ENCODE measurements around the gene SH3PXD2A. TPM values are rescaled to one million over a fixed set of nuclear protein-coding genes. Genes with fewer than 3 reads are reported as not detected.

The SH3PXD2A gene
- total RNA-seq, 2 experiments from 2014 or later = 16.5 to 17.9 TPM

DNA sequence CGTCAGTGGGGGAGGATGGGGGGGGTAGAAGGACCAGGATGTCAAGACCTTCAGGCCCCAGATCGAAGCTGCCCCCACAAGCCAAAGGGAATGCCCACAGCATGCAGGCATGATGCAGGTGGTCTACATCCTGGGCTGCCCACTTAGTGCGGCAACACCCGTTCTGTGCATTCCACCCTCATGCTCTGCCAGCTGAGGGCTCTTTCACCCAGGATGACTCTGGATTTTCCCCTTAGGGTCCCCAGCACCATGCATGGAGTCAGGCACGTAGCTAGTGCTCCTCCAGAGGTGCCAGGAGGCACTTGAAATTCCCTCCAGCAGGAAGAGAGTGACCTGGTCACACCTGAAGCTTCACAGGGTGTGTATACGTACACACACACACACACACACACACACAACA is 66.2 kb downstream of the SH3PXD2A start:
- no peaks in the 10 kb centered on the region for H3K36me3 Mint-ChIP-seq (ENCODE audit: low read depth)
- peaks cover 16% of the 10 kb centered on the region for H3K4me1 Mint-ChIP-seq
- no peaks in the 10 kb centered on the region for H3K9me3 Mint-ChIP-seq
- H3K27ac Mint-ChIP-seq = no peak overlapping the region
- H3K4me3 Mint-ChIP-seq = no peak overlapping the region
- DNase-seq = no peak
- ChIA-PET POLR2A (interaction anchor here (1.0 to 2.0 kb wide), 5 partner anchors 8 to 58 kb away, joined by 4 to 6 read pairs (median 4); no protein-coding TSS in a partner anchor), CTCF (interaction anchor here (0.6 to 2.0 kb wide), 9 partner anchors 8 to 200 kb away, joined by 3 to 19 read pairs (median 3); no protein-coding TSS in a partner anchor)
- H3K27me3 Mint-ChIP-seq = peaks cover 6% of the 10 kb centered on the region

DNA sequence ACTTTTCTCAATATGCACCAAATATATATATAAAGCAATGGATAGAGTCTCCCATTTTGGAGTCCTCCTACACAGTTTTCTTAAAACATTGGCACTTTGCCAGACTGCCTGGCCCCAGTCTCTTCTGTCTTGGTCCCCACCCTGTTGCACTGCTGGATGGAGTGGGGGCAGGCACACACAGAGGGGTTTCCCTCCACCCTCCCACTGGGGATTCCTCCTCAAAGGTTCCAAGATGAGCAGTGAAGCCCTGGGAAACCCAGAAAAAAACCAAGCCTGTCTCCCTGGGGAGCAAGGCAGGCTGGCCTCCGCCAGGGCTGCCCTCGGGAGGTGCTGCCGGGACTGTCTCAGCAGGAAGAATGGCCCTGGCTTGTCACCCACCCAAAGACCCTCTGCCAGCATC is 68.0 kb downstream of the SH3PXD2A start:
- POLR2A ChIA-PET = no interaction called here
- H3K27me3 Mint-ChIP-seq = peaks cover 10% of the 10 kb centered on the region

DNA sequence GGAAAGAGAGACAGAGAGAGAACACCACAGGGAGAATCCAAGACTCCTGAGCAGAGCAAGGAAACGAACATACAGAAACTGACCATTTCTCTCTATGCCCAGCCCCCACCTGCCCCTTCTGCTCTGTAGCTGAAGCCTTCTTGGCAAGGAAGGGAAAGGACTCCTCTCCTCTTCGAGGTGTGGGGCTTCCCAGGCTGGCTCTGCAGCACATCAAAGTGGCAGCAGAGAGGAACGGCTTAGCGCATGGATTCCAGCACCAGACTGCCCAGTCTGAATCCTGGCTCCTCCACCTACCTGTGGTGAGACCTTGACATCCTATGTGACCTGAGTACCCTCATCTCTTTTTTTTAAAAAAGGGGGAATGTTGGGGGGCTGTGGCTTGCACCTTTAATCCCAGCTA is 69.4 kb downstream of the SH3PXD2A start:
- Mint-ChIP-seq H3K4me3 (no peak overlapping the region), H3K4me1 (peaks cover 26% of the 10 kb centered on the region), H3K27ac (no peak overlapping the region), H3K27me3 (peaks cover 10% of the 10 kb centered on the region), H3K9me3 (no peaks in the 10 kb centered on the region), H3K36me3 (ENCODE audit: low read depth) (no peaks in the 10 kb centered on the region)
- POLR2A ChIA-PET = no interaction called here
- DNase-seq = no peak
- CTCF ChIA-PET = no interaction called here

More for the DNA sequence above, 68.0 kb downstream of the SH3PXD2A start:
- H3K4me1 Mint-ChIP-seq = peaks cover 16% of the 10 kb centered on the region
- CTCF ChIA-PET = interaction anchor here (1.6 kb wide), 1 partner anchor 13 kb away, joined by 3 read pairs; no protein-coding TSS in a partner anchor
- H3K9me3 Mint-ChIP-seq = no peaks in the 10 kb centered on the region
- no peaks in the 10 kb centered on the region for H3K36me3 Mint-ChIP-seq (ENCODE audit: low read depth)
- DNase-seq = no peak
- H3K4me3 Mint-ChIP-seq = no peak overlapping the region
- H3K27ac Mint-ChIP-seq = no peak overlapping the region

DNA sequence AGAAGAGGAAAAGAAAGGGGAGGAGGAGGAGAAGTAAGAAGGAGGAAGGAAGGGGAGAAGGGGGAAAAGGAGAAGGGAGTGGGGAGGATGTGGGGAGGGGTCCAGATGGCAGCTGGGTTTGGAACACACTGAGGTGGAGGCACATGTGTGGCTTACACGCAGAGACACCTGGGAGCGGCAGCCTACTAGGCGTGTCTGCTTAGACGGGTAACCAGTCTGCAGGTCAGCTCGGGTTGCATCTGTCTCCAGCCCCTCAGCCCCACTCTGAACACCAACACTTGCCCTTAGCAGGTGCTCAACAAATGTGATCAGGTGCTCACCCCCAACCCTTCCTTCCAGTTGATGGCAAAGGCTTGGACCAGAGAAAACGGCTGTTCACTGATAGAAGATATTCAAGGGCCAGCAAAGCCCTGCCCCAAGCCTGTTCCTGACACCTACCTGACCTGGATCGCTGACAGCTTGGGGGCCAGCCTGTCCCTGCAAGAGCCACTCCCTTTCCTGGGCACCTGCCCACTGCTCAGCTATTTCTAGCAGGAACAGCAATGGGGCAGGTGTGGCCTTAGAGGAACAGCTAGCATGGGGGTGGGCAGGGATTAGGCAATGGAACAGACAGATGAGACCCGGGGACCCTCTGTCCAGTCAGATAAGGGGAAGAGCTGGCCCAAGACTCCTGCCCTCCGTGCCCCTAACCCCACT is 70.5 kb downstream of the SH3PXD2A start:
- Mint-ChIP-seq H3K4me3 (no peak overlapping the region), H3K27ac (no peak overlapping the region), H3K9me3 (no peaks in the 10 kb centered on the region), H3K4me1 (peaks cover 36% of the 10 kb centered on the region), H3K36me3 (ENCODE audit: low read depth) (no peaks in the 10 kb centered on the region), H3K27me3 (peaks cover 10% of the 10 kb centered on the region)
- ChIA-PET CTCF (no interaction called here), POLR2A (no interaction called here)
- no peak for DNase-seq

DNA sequence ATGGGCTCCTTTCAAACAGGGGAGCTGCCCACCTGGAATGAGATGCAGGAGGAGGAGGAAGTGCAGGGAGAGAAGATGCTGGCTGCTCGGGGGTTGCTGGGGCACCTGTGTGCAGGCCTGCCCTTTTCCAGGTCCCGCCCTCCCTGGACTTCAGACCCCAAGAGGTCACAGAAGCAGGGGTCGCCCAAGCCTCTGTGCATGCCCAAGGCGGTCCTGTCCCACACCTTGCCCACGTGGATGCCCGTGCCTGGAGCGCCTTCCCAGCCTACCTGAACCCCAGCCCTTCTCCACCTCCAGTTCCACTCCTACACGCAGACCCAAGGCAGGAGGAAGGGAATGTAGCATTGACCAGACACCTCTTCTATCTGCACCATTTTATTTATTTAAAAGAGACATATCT is 71.3 kb downstream of the SH3PXD2A start:
- Mint-ChIP-seq H3K4me3 (no peak overlapping the region), H3K4me1 (peaks cover 29% of the 10 kb centered on the region), H3K27me3 (peaks cover 10% of the 10 kb centered on the region), H3K27ac (no peak overlapping the region), H3K36me3 (ENCODE audit: low read depth) (no peaks in the 10 kb centered on the region), H3K9me3 (no peaks in the 10 kb centered on the region)
- CTCF ChIA-PET = interaction anchor here (0.9 kb wide), 1 partner anchor 64 kb away, joined by 3 read pairs; no protein-coding TSS in a partner anchor
- POLR2A ChIA-PET = interaction anchor here (1.0 kb wide), 1 partner anchor 18 kb away, joined by 3 read pairs; no protein-coding TSS in a partner anchor
- no peak for DNase-seq

DNA sequence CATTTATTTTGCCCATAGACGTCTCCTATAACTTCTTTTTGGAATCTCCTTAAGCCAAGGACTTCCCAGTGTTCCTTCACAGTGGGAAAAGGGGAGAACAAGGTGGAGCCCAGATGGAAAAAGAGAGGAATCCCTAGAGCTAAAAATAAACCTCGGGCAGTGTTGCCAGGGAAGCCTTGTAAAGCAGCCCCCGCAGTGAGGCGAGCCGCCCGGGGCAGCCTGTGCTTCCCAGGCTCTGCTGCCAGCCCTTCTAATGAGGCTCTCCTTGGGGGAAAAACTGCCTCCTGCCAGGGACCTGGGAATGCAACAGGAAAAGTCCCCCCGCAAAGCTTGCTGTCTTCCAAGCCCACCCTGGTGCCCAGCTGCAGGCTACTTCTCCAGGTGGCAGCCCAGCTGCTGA is 71.7 kb downstream of the SH3PXD2A start:
- CTCF ChIA-PET = interaction anchor here (0.9 to 3.1 kb wide), 2 partner anchors 11 to 64 kb away, joined by 3 to 25 read pairs; no protein-coding TSS in a partner anchor

DNA sequence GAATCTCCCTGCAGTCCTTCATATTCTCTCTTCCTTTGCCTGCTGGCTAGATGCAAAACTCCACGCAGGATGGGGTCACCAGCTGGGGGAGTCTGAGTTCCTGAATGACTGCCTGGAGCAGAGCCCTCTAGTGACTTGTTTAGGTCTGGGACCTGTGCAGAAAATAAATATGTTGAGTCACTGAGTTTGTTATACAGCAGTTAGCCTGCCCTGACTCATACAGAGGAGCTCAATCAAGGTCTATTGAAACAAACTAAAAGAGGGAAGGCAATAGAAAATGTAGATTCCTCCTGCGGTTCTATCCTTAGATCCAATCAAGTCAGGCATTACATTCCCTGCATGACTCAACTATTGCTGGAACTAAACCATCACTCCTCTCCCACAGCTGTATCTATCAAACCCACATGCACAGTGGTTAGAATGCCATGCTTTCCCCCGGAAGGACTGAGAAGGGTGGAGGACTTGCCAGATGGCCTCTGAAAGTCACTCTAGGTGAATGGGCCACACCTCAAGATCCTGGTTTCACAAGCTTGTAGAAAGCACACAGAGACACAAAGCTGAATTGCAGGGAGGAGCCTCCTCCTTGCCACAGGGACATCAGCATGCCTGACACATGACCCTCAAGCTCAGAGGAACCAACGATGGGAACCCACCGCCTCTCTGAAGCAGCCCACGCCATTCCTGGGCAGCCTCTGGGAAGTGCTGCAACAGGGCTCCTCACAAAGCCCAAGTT is 73.9 kb downstream of the SH3PXD2A start:
- POLR2A ChIA-PET = interaction anchor here (1.0 to 2.5 kb wide), 13 partner anchors 8 to 70 kb away, joined by 3 to 36 read pairs (median 4); no protein-coding TSS in a partner anchor
- Mint-ChIP-seq H3K27ac (peak overlapping the region; percentile 73), H3K9me3 (no peaks in the 10 kb centered on the region), H3K4me3 (no peak overlapping the region), H3K27me3 (peaks cover 10% of the 10 kb centered on the region), H3K36me3 (ENCODE audit: low read depth) (no peaks in the 10 kb centered on the region), H3K4me1 (peaks cover 29% of the 10 kb centered on the region)
- DNase-seq = peak; percentile 36
- CTCF ChIA-PET = interaction anchor here (0.6 to 3.1 kb wide), 29 partner anchors 8 to 247 kb away, joined by 3 to 38 read pairs (median 4); no protein-coding TSS in a partner anchor

More for the DNA sequence above, 71.7 kb downstream of the SH3PXD2A start:
- POLR2A ChIA-PET = interaction anchor here (1.0 kb wide), 1 partner anchor 18 kb away, joined by 3 read pairs; no protein-coding TSS in a partner anchor
- no peak overlapping the region for H3K4me3 Mint-ChIP-seq
- no peaks in the 10 kb centered on the region for H3K36me3 Mint-ChIP-seq (ENCODE audit: low read depth)
- peaks cover 10% of the 10 kb centered on the region for H3K27me3 Mint-ChIP-seq
- no peak for DNase-seq
- H3K9me3 Mint-ChIP-seq = no peaks in the 10 kb centered on the region
- peaks cover 29% of the 10 kb centered on the region for H3K4me1 Mint-ChIP-seq
- no peak overlapping the region for H3K27ac Mint-ChIP-seq

GRCh38 chr10:103780242-103781149 is 74.9 kb downstream of the SH3PXD2A start:
- ChIA-PET CTCF (interaction anchor here (0.9 to 3.1 kb wide), 19 partner anchors 8 to 89 kb away, joined by 3 to 38 read pairs (median 16); no protein-coding TSS in a partner anchor), POLR2A (interaction anchor here (1.0 to 2.5 kb wide), 13 partner anchors 9 to 69 kb away, joined by 3 to 36 read pairs (median 4); no protein-coding TSS in a partner anchor)
- Mint-ChIP-seq H3K27me3 (peaks cover 10% of the 10 kb centered on the region), H3K4me1 (peaks cover 29% of the 10 kb centered on the region), H3K4me3 (no peak overlapping the region), H3K27ac (peak overlapping the region; percentile 73), H3K9me3 (no peaks in the 10 kb centered on the region), H3K36me3 (ENCODE audit: low read depth) (no peaks in the 10 kb centered on the region)
- DNase-seq = no peak

GRCh38 chr10:103778358-103779139 is 76.8 kb downstream of the SH3PXD2A start:
- POLR2A ChIA-PET = interaction anchor here (1.1 kb wide), 1 partner anchor 13 kb away, joined by 3 read pairs; no protein-coding TSS in a partner anchor

DNA sequence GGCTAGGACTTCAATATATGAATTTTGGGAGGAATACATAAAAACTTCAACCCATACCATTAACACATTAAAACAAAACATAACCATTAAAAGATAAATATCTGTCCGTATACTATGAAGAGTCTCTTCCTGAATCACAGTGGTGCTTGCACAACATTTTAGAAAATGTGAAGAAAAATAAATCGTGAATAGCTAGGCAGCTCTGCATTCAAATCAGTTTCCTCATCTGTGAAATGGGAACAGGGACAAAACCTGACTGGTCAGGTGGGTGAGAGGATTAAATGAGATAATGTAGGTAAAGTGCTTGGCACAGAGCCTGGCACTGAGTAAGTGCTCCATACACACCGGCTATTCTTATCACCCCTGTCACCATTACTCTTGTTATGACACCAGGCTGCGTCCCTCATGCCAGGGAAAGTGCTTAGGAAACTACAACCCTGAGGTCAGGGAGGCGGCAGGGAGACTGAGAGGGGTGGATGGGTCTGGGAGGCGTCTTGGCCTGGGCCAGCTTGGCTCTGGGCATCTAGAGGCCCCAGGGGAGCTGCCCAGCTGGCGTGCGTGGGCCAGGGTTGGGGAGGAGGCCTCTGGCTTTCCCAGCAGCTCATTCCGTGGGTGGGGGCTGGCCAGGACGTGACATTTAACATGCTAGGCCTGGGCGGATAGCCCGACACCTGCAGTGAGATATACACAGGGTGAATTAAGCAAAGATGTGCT is 78.3 kb downstream of the SH3PXD2A start:
- Mint-ChIP-seq H3K27me3 (no peaks in the 10 kb centered on the region), H3K4me1 (peaks cover 31% of the 10 kb centered on the region), H3K36me3 (ENCODE audit: low read depth) (no peaks in the 10 kb centered on the region), H3K27ac (no peak overlapping the region), H3K4me3 (no peak overlapping the region), H3K9me3 (no peaks in the 10 kb centered on the region)
- CTCF ChIA-PET = no interaction called here
- no peak for DNase-seq
- POLR2A ChIA-PET = interaction anchor here (1.4 kb wide), 1 partner anchor 29 kb away, joined by 4 read pairs; no protein-coding TSS in a partner anchor

More at GRCh38 chr10:103778358-103779139, 76.8 kb downstream of the SH3PXD2A start:
- H3K4me1 Mint-ChIP-seq = peaks cover 31% of the 10 kb centered on the region
- peaks cover 7% of the 10 kb centered on the region for H3K27me3 Mint-ChIP-seq
- no peaks in the 10 kb centered on the region for H3K36me3 Mint-ChIP-seq (ENCODE audit: low read depth)
- H3K9me3 Mint-ChIP-seq = no peaks in the 10 kb centered on the region
- CTCF ChIA-PET = interaction anchor here (0.9 to 1.3 kb wide), 3 partner anchors 14 to 26 kb away, joined by 3 to 4 read pairs (median 4); no protein-coding TSS in a partner anchor
- H3K4me3 Mint-ChIP-seq = no peak overlapping the region
- no peak for DNase-seq
- H3K27ac Mint-ChIP-seq = no peak overlapping the region

- H3K4me1 Mint-ChIP-seq = peaks cover 27% of the 10 kb centered on the region
- H3K36me3 Mint-ChIP-seq (ENCODE audit: low read depth) = no peaks in the 10 kb centered on the region
- DNase-seq = no peak
- ChIA-PET CTCF (interaction anchor here (0.7 to 0.8 kb wide), 2 partner anchors 23 to 36 kb away, joined by 3 read pairs; no protein-coding TSS in a partner anchor), POLR2A (interaction anchor here (1.1 to 1.4 kb wide), 3 partner anchors 10 to 28 kb away, joined by 3 to 4 read pairs (median 4); no protein-coding TSS in a partner anchor)
- no peaks in the 10 kb centered on the region for H3K9me3 Mint-ChIP-seq
- H3K4me3 Mint-ChIP-seq = no peak overlapping the region
- no peak overlapping the region for H3K27ac Mint-ChIP-seq
- H3K27me3 Mint-ChIP-seq = peaks cover 3% of the 10 kb centered on the region
Observed at GRCh38 chr10:103775776-103776175, 79.6 kb downstream of the SH3PXD2A start.
